BE2C (cell line): ENCODE measurements around the gene RDH5.

Source experiments
- DNase-seq: peaks from one replicate; pipeline ENCODE4 v3.0.0-alpha.2; 2020
- H3K27me3 ChIP-seq: fragments of 250-450 bp; sonication (Bioruptor Pico); 2 replicates; pipeline ENCODE4 v1.5.1; 2020; ENCODE audit warnings: mild to moderate bottlenecking
- H3K36me3 ChIP-seq: fragments of 250-450 bp; sonication (Bioruptor Pico); 2 replicates; pipeline ENCODE4 v1.5.1; 2020; ENCODE audit warnings: mild to moderate bottlenecking
- H3K4me1 ChIP-seq: fragments of 250-450 bp; sonication (Bioruptor Pico); 2 replicates; pipeline ENCODE4 v1.5.1; 2020
- H3K4me3 ChIP-seq: 2 replicates; pipeline ENCODE4 v1.5.1; 2011; ENCODE audit warnings: low read depth, low read length
- H3K9me3 ChIP-seq: fragments of 250-450 bp; sonication (Bioruptor Pico); 2 replicates; pipeline ENCODE4 v1.5.1; 2020
- TF ChIP-seq, protein P1 (sequence below): IDR thresholded peaks from 2 replicates; pipeline ENCODE4 v1.5.1; 2012; ENCODE audit warnings: mild to moderate bottlenecking, low read depth, low read length

The RDH5 gene

DNA sequence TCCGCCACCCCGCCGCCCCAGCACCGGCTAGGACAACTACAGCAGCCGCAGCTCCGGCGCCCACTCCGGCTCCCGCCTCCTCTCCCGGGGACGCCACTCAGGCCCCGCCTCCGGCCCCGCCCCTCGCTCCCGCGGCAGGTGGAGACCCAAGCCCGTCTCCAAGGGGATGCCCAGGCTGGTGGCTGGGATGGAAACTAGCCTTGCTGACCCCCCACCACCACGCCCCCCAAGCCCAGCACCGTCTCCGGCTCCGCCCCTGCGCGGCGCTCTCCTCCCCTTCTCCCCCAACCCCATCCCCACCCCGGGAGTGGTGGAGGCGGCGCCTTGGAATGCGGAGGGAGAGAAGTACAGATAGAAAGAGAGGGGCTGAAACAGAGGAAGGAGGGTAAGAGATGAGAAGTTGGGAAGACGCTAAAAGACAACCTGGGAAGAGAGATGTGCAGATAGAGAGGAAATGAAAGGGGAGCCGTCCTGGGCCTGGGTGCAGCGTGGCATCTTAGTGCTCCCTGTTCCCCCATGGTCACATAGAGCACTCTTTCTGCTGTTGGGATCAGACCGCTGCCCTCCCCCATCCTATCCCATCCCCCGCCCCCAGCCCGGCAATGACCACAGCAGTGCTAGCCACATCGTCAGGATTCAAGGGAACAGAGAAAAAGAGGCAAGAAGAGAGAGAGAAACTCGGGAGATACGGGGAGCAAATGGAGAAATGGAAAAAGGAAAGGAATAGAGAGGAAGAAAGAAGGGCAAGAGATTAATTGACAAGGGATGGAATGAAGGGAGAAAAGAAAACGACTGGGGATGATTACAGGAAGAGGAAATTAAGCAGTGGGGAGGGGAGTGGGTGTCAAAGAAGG lies 12.1 kb upstream of the RDH5 start, which contains the start of gene ITGA7:
Gene ITGA7, minus strand, starts transcription at position 64 of the 854 bp plus-strand sequence. CDS start 222 bp downstream, outside the sequence.
- Histone ChIP-seq H3K27me3 (peaks cover 63% of the 10 kb centered on the region), H3K4me3 (peak within 1 kb of the TSS; percentile 48), H3K9me3 (no peaks in the 10 kb centered on the region), H3K4me1 (no peaks in the 10 kb centered on the region), H3K36me3 (no peaks in the 10 kb centered on the region)
- TF ChIP-seq, protein P1, sequence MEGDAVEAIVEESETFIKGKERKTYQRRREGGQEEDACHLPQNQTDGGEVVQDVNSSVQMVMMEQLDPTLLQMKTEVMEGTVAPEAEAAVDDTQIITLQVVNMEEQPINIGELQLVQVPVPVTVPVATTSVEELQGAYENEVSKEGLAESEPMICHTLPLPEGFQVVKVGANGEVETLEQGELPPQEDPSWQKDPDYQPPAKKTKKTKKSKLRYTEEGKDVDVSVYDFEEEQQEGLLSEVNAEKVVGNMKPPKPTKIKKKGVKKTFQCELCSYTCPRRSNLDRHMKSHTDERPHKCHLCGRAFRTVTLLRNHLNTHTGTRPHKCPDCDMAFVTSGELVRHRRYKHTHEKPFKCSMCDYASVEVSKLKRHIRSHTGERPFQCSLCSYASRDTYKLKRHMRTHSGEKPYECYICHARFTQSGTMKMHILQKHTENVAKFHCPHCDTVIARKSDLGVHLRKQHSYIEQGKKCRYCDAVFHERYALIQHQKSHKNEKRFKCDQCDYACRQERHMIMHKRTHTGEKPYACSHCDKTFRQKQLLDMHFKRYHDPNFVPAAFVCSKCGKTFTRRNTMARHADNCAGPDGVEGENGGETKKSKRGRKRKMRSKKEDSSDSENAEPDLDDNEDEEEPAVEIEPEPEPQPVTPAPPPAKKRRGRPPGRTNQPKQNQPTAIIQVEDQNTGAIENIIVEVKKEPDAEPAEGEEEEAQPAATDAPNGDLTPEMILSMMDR, result no peak
- peak; percentile 78 for DNase-seq

DNA sequence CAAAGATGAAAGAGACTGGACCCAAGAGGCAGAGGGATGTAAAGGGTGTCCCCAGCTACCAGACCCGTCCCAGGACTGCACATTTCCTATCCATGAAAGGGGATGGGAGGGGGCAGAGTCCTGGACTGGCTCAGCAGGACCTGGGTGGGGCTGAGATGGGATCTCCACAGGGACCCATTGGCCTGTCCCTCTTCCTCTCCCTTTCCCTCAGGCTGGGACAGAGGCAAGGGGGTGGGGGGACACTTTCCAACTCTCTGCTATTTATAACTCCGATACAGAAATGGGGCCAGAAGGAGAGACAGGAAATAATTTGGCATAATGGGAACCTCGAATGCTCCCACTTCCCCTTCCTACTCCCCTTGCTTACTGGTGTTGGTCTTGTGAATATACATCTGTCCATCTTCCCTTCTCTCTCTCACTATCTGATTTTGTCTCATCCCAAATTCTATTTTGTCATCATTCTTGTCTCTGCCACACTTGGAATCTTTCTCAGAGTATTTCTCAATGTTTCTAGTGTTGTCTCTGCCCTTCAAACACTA lies 11.4 kb upstream of the RDH5 start:
- Histone ChIP-seq H3K36me3 (no peaks in the 10 kb centered on the region), H3K4me3 (no peak overlapping the region), H3K27me3 (peaks cover 63% of the 10 kb centered on the region), H3K9me3 (no peaks in the 10 kb centered on the region), H3K4me1 (no peaks in the 10 kb centered on the region)
- DNase-seq, result no peak
- TF ChIP-seq, protein P1, result no peak

DNA sequence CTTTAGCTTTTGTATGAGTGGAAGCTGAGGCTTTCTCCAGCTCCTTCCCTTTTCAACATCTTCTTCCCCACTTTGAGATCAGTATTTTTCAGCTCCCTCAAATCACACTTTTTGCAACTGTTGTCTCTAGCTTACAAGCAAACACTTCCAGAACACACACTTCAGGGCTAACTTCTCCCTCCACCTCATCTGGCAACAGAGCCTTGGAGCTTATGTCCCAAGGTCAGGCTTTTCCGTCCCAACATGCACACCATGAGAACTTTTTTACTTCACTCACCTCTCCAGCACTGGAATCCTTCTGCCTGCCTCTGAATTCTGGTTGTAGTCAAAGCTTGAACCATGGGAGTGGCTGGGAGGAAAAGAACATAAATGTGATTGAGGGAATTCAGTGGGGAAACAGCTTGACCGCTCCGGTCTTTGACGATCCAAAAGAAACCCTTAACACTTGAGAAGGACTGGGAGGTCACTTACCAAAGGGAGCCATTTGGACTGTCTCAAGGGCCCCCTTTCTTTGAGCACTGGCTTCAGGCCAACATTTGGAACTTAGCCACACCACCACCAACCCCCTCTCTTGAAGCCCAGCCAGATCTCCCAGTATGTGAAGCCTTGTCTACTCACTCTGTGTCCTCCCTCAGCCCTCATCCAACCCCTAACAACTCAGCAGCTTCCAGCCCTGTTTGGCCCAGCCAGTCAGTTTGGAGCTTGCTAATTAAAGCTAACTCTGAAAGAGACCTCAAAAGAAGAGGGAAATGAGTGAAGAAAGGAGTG lies 8.2 kb upstream of the RDH5 start:
- H3K9me3 ChIP-seq, result no peaks in the 10 kb centered on the region
- peaks cover 49% of the 10 kb centered on the region for H3K27me3 ChIP-seq
- H3K4me1 ChIP-seq, result 0 out of 2 replicates have a peak, but pooled peaks cover 2% of the 10 kb centered on the region
- TF ChIP-seq, protein P1, result no peak
- no peaks in the 10 kb centered on the region for H3K36me3 ChIP-seq
- DNase-seq, result no peak
- H3K4me3 ChIP-seq, result no peak overlapping the region

DNA sequence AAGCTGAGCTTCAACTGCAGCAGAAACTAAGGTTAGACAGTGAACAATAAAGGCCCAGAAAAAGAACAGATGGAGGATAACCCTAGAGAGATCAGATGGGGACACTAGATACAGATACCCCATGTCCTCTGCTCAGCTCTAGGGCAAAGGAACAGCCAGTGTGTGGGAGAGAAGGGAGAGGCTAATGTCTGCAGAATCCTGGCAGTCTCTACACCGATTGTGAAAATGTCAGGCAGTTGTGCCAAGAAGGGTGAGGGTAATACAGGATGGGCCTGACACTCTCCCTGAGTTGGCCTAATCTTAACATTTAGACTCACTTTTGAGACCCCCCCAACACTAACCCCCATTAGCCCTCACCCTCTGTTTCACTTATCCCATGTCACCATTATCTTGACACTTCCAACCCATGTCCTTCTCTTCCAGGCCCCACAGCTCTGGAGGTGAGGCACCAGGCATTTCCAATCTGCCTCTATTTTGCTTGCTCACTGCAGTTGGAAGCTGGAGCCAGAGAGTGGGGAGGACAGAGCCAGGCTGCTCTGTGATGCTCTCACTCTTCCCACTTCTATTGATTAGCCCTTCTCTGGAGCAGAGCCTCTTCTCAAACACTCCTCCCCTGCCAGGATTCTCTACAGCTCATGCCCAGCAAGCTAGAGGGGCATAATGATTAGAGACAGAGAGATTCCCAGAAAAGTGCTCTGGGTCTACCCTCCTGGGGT lies 7.3 kb upstream of the RDH5 start:
- Histone ChIP-seq H3K4me1 (0 out of 2 replicates have a peak, but pooled peaks cover 3% of the 10 kb centered on the region), H3K36me3 (no peaks in the 10 kb centered on the region), H3K9me3 (no peaks in the 10 kb centered on the region), H3K27me3 (peaks cover 43% of the 10 kb centered on the region), H3K4me3 (no peak overlapping the region)
- TF ChIP-seq, protein P1, result no peak
- no peak for DNase-seq

DNA sequence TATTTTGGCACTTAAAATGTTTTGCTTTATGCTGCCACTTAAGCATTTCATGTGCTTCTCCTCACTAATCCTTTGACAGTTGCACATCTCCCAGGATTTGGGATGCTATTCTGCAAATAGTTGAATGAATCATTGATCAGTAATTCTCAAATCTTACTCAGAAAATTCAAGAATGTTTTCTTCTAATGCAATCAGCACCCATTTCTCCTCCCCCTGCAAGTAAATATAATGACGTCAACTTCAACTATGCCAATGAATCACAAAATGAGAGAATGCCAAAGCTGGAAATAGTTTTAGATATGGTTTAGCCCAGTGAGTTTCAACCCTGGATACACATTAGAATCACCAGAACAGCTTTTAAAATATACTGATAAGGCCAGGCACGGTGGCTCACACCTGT lies 6.5 kb upstream of the RDH5 start:
- TF ChIP-seq, protein P1, result no peak
- H3K27me3 ChIP-seq, result peaks cover 39% of the 10 kb centered on the region
- 0 out of 2 replicates have a peak, but pooled peaks cover 3% of the 10 kb centered on the region for H3K4me1 ChIP-seq
- H3K36me3 ChIP-seq, result no peaks in the 10 kb centered on the region
- no peaks in the 10 kb centered on the region for H3K9me3 ChIP-seq
- H3K4me3 ChIP-seq, result no peak overlapping the region
- DNase-seq, result no peak
